ENCODE data around the gene ACOT7.
A peak's percentile ranks its signal among the peaks of the same experiment; 100 is the strongest.

Gene ACOT7

GRCh38 chr1:6248932-6249738, 144.4 kb downstream of the ACOT7 start:
- no peak for DNase-seq (ENCODE audit: low spot score)

GRCh38 chr1:6248161-6248776, 145.3 kb downstream of the ACOT7 start:
- DNase-seq (ENCODE audit: low spot score), result no peak

GRCh38 chr1:6247651-6248050, 145.9 kb downstream of the ACOT7 start:
- DNase-seq (ENCODE audit: low spot score), result no peak

- DNase-seq (ENCODE audit: low spot score), result peak; percentile 72
Observed at GRCh38 chr1:6246497-6247467, 146.8 kb downstream of the ACOT7 start.

GRCh38 chr1:6245869-6246496, 147.6 kb downstream of the ACOT7 start:
- DNase-seq (ENCODE audit: low spot score), result peak; percentile 43

- DNase-seq (ENCODE audit: low spot score), result peak; percentile 75
Observed at GRCh38 chr1:6245086-6245868, 148.3 kb downstream of the ACOT7 start.

GRCh38 chr1:6244401-6245049, 149.0 kb downstream of the ACOT7 start:
- DNase-seq (ENCODE audit: low spot score), result no peak

GRCh38 chr1:6243993-6244392, 149.6 kb downstream of the ACOT7 start, which contains the start of gene HES3:
Gene HES3, plus strand, starts transcription at chr1:6244179. Its CDS starts 187 bp downstream, at chr1:6244366.
- no peak for DNase-seq (ENCODE audit: low spot score)

- no peak for DNase-seq (ENCODE audit: low spot score)
Observed at GRCh38 chr1:6243053-6243834, 150.3 kb downstream of the ACOT7 start.

- no peak for DNase-seq (ENCODE audit: low spot score)
Observed at GRCh38 chr1:6241887-6242740, 151.5 kb downstream of the ACOT7 start.

GRCh38 chr1:6241107-6241886, 152.3 kb downstream of the ACOT7 start:
- no peak for DNase-seq (ENCODE audit: low spot score)

- no peak for DNase-seq (ENCODE audit: low spot score)
Observed at GRCh38 chr1:6239950-6240768, 153.4 kb downstream of the ACOT7 start.

- no peak for DNase-seq (ENCODE audit: low spot score)
Observed at GRCh38 chr1:6239213-6239752, 154.3 kb downstream of the ACOT7 start.

- no peak for DNase-seq (ENCODE audit: low spot score)
Observed at GRCh38 chr1:6237093-6237492, 156.5 kb downstream of the ACOT7 start.

- DNase-seq (ENCODE audit: low spot score), result peak; percentile 28
Observed at GRCh38 chr1:6235296-6235677, 158.3 kb downstream of the ACOT7 start.

- DNase-seq (ENCODE audit: low spot score), result no peak
Observed at GRCh38 chr1:6234502-6235295, 158.9 kb downstream of the ACOT7 start.
